K562 (cell line): ENCODE results near the gene ACO2.

Source experiments
- CEBPB ChIP-seq: fragments of 450-650 bp; IDR thresholded peaks from 2 replicates; pipeline ENCODE4 v1.6.1; 2016; ENCODE audit warnings: missing genetic modification characterization, missing compliant biosample characterization
- COPS2 ChIP-seq: fragments of 450-650 bp; conservative IDR thresholded peaks from 2 replicates; pipeline ENCODE4 v1.6.1; 2016; ENCODE audit warnings: mild to moderate bottlenecking, moderate library complexity
- CTCF ChIP-seq, 3 experiments: IDR thresholded peaks in 2 of 3; conservative IDR thresholded peaks in 1 of 3; 2 replicates each; pipeline ENCODE4 v1.5.1; 2011 to 2012; ENCODE audit warnings: low read length in 3 of 3, mild to moderate bottlenecking in 3 of 3, control low read depth in 2 of 3, improper control_type of control experiment in 1 of 3, inconsistent platforms in 1 of 3, low read depth in 1 of 3, mixed read lengths in 1 of 3, moderate library complexity in 1 of 3; ENCODE audit not compliant: insufficient read depth in 2 of 3
- EP300 ChIP-seq: IDR thresholded peaks from 2 replicates; pipeline ENCODE4 v1.6.1; 2012; ENCODE audit warnings: low read length, improper control_type of control experiment
- HNRNPK ChIP-seq: fragments of 200-400 bp; formaldehyde crosslinking; IDR thresholded peaks from one replicate; pipeline ENCODE4 v1.6.1; 2018; ENCODE audit warnings: mild to moderate bottlenecking, low read depth, low read length; ENCODE audit not compliant: poor library complexity, severe bottlenecking
- IRF2 ChIP-seq: sonication (generic); formaldehyde crosslinking; IDR thresholded peaks from 2 replicates; pipeline ENCODE4 v1.8.1; 2022; ENCODE audit warnings: mild to moderate bottlenecking, missing genetic modification reagents
- JUNB ChIP-seq: fragments of 450-650 bp; formaldehyde crosslinking; conservative IDR thresholded peaks from 2 replicates; pipeline ENCODE4 v1.4.0; 2020; ENCODE audit warnings: mild to moderate bottlenecking
- JUND ChIP-seq, 2 experiments: IDR thresholded peaks; 2 replicates in 1 of 2; 3 replicates in 1 of 2; pipeline ENCODE4 v1.6.1; 2011; ENCODE audit warnings: borderline replicate concordance in 2 of 2, low read depth in 2 of 2, low read length in 2 of 2, improper control_type of control experiment in 1 of 2, missing biosample characterization in 1 of 2, missing genetic modification characterization in 1 of 2, missing genetic modification reagents in 1 of 2
- MXI1 ChIP-seq: IDR thresholded peaks from 2 replicates; pipeline ENCODE4 v1.6.1; 2011; ENCODE audit warnings: low read depth, mild to moderate bottlenecking, improper control_type of control experiment, low read length
- PHB2 ChIP-seq: fragments of 450-650 bp; IDR thresholded peaks from 2 replicates; pipeline ENCODE4 v1.6.1; 2017; ENCODE audit warnings: low read depth
- POLR2A ChIP-seq: fragments of 450-650 bp; conservative IDR thresholded peaks from 2 replicates; pipeline ENCODE4 v1.6.1; 2016
- ZEB2 ChIP-seq: fragments of 450-650 bp; IDR thresholded peaks from 2 replicates; pipeline ENCODE4 v1.6.1; 2016
- ZNF121 ChIP-seq: sonication (generic); formaldehyde crosslinking; conservative IDR thresholded peaks from 2 replicates; pipeline ENCODE4 v1.8.0; 2022; ENCODE audit warnings: missing genetic modification reagents
- ZNF232 ChIP-seq: sonication (generic); formaldehyde crosslinking; IDR thresholded peaks from 2 replicates; pipeline ENCODE4 v1.8.0; 2022; ENCODE audit warnings: mild to moderate bottlenecking, missing genetic modification reagents

- TF ChIP-seq CTCF (IDR thresholded peaks at IDR 0.05 in 2 of 3, conservative IDR thresholded peaks at IDR 0.05 in 1 of 3; ENCODE audit: insufficient read depth in 2 of 3, low read depth in 1 of 3, low read length in 3 of 3) (no peak), ZNF121 (CRISPR knock-in tag) (no peak), IRF2 (CRISPR knock-in tag) (no peak), COPS2 (no peak), EP300 (no peak), CEBPB (tag) (no peak), JUNB (CRISPR knock-in tag) (no peak), POLR2A (no peak), PHB2 (no peak), HNRNPK (no peak), ZEB2 (no peak), ZNF232 (CRISPR knock-in tag) (no peak), MXI1 (no peak), JUND (IDR thresholded peaks at IDR 0.05; ENCODE audit: borderline replicate concordance, low read depth, low read length) (no peak), JUND (tag; IDR thresholded peaks at IDR 0.05; ENCODE audit: borderline replicate concordance, low read depth, low read length) (no peak)
Observed at GRCh38 chr22:41482319-41482935, 13.5 kb downstream of the ACO2 start.
